ENCODE results near the gene INPP5A.
"Not testable (repeated sequence)": the region's sequence is repeated elsewhere in the genome, so short reads cannot be mapped to it uniquely, and the experiment has no call there.

INPP5A gene

GRCh38 chr10:132810807-132811700 lies 273.5 kb downstream of the INPP5A start:
- DNase-seq: no peak

- no peak for DNase-seq
These were observed 274.4 kb downstream of the INPP5A start for GRCh38 chr10:132811891-132812481.

GRCh38 chr10:132812520-132812919 lies 274.9 kb downstream of the INPP5A start:
- DNase-seq: no peak

- no peak for DNase-seq
These were observed 275.4 kb downstream of the INPP5A start for GRCh38 chr10:132813001-132813401.

- no peak for DNase-seq
These were observed 276.2 kb downstream of the INPP5A start for GRCh38 chr10:132813560-132814468.

DNA sequence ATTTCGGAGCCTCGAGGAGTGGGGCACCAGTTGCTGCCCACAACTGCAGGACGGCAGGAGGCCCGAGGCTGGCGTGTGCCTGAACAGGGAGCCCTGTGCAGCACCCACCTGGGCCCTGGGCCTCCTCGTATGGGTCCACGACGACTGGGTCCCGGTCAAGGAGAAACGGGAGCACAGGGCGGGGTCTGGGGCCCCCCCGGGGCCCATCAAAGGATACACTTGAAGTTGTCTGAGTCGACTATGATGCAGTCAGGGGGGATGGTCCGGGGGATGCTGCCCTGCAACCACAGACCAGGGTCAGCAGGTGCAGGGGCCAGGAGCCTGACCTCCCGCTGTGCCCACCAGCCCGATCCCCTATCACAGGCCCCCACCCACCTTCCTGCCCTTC lies 276.9 kb downstream of the INPP5A start:
- DNase-seq: no peak

DNA sequence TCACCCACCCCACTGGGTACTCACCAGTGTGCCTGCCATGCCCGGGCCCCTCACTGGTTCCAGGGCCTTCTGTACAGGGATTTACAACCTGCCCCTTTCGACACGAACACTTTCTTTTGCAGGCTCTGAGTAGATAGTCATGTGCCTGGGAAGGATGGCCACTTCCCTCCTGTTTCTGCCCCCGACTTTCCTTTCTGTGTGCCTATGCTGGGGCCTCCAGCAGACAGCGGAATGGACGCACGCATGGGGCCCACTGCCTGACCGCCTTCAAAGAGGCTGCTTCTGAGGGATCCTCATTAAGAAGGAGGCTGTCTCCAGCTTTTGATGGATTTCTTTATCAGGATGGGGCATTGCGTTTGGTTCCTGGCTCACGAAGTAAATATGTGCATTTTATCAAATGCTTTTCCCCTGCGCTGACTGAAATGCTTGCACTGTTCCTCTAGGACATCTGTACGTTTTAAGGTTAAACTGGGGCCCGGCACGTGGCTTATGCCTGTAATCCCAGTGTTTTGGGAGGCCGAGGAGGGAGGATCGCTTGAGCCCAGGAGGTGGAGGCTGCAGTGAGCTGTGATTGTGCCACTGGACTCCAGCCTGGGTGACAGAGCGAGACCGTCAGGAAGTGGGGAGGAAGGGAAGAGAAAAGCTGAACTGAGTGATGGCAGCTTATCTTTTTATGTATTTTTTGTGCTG lies 277.7 kb downstream of the INPP5A start:
- DNase-seq: no peak

- no peak for DNase-seq
These were observed 279.1 kb downstream of the INPP5A start for GRCh38 chr10:132816718-132817117.

DNA sequence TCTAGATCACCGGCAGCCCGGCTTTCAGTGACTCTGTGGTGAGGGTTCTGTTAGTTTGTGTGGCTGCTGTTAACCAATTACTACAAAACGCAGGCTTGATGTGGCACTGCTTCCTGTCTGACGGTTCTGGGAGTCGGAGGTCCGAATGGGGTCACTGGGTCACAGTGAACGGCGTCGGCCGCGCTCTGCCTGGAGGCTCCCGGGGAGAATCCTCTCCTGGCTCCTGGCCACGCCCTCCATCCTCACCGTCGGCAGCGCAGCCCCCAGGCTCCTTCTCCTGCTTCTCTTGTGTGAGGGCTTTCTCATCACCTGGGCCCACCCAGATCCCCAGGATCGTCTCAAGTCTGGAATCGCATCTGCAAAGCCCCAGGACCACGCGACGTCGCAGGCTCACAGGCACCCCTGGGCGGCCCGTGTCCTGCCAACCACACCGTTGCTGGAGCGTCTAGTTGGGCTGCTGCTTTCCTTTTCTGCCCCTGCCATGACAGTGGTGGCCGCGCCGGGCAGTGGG lies 280.2 kb downstream of the INPP5A start:
- DNase-seq: no peak

GRCh38 chr10:132820056-132820455 lies 282.5 kb downstream of the INPP5A start:
- DNase-seq: no peak

- not testable (repeated sequence) for DNase-seq
These were observed 288.4 kb downstream of the INPP5A start for GRCh38 chr10:132825783-132826523.

GRCh38 chr10:132826524-132827422 lies 289.2 kb downstream of the INPP5A start:
- DNase-seq: no peak

DNA sequence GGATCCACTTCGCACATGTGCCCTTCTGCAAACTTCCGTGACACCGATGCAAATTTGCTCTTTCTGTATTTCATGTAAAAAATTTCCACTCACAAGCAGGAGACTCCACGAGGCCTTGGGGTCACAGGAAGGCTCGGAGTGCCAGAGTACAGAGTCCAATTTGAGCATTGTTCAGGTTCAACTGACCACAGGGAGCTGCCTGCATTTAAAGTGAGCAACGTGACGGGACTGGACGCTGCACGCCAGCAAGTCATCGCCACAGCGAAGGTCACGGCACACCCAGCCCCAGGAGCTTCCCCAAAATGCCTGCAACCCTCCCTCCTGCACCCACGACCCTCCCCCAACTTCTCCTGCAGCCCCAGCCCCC lies 289.8 kb downstream of the INPP5A start:
- no peak for DNase-seq

DNA sequence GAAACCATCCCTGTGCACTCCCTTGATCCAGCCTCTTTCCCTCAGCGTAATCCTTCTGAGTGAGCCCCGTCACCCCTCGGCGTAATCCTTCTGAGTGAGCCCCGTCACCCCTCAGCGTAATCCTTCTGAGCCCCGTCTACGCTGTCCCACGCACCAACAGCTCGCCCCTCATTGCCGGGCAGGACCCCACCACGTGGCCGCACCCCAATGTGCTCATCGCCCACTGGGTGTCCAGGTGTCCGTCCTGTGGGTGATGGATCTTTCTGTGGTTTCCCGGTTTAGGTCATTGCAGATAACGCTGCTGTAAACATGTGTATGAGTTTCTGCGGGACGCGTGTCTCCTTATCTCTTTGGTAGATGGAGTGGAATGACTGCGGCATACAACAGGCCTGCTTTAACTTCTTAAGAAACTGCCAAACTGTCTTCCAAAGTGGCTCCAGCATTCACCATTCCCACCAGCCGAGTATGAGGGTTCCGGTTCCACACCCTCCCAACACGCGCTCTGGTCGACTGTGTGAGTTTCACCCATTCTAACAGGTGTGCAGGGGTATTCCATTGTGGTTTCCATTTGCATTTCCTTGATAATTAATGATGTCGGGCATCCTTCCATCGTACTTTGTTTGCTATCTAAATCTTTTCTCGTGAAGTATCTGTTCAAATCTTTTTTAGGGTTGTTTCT lies 290.4 kb downstream of the INPP5A start:
- no peak for DNase-seq

DNA sequence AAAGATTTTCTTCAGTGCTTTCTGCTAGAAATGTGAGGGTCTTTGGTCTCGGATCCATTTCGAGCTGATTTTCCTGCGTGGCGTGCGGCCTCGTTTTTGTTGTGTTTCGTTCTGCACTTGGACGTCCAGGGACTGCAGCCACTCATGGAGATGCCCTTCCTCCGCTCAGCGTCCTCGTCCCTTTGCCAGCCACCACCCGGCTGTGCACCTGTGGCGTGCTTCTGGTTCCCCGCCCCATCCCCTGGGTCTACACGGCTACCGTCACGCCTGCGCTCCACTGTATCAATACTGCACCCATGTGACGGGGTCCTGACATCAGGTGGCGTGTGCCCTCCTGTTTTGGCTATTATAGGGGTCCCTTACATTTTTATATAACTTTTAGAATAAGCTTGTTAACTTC lies 291.1 kb downstream of the INPP5A start:
- no peak for DNase-seq

DNA sequence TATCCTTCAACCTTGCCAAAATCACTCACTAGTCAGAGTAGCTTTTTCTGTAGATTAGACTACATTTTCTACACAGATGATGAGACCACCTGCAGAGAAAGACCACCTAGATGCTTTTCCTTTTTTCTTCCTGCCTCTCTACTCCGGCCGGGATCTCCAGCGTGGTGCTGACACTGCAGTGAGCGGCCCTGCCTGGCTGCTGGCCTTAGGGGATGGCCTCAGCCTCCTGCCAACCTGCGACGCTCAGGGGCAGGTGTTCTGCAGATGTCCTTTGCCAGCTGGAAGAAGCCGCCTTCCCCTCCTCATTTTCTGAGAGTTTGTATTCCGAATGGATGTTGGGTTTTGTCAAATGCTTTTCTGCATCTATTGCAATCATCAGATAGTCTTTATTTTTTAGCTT lies 291.8 kb downstream of the INPP5A start:
- DNase-seq: no peak

GRCh38 chr10:132832186-132832969 lies 294.8 kb downstream of the INPP5A start:
- DNase-seq: no peak
